ENCODE data around the gene LCE3D. TPM values are rescaled to one million over a fixed set of nuclear protein-coding genes. Genes with fewer than 3 reads are reported as not detected.

LCE3D gene
- total and polyA plus RNA-seq, 2 donors (not counting 1 experiment from before 2014, with no cell fraction given), result not detected

- intact Hi-C loops (cut with micrococcal nuclease), result no loop called here
- H3K27ac Mint-ChIP-seq, result no peak overlapping the region
- Histone ChIP-seq H3K36me3 (replicated peaks in 1 of 2; ENCODE audit: control extremely low read depth in 1 of 2, control insufficient read depth in 1 of 2, extremely low read depth in 1 of 2, insufficient read depth in 2 of 2, low read length in 1 of 2) (no peaks in the 10 kb centered on the region), H3K9me3 (ENCODE audit: control extremely low read depth in 1 of 3, control insufficient read depth in 2 of 3, insufficient read depth in 1 of 3, low read length in 2 of 3) (peaks cover 0 to 17% (median 12%) of the 10 kb centered on the region in 3 donors), H4K20me1 (ENCODE audit: control insufficient read depth, insufficient read depth, low read length, poor library complexity, severe bottlenecking) (no peaks in the 10 kb centered on the region), H2AFZ (ENCODE audit: insufficient read depth, low read depth, low read length, poor library complexity, severe bottlenecking) (no peak overlapping the region), H3K27ac (ENCODE audit: low read length in 2 of 2) (no peak overlapping the region), H3K27me3 (replicated peaks in 1 of 4; ENCODE audit: control extremely low read depth in 1 of 4, control insufficient read depth in 3 of 4, insufficient read depth in 4 of 4, low read length in 3 of 4) (peaks cover 0 to 12% (median 0%) of the 10 kb centered on the region in 4 experiments), H3K4me2 (replicated peaks; ENCODE audit: low read depth, low read length, poor library complexity, severe bottlenecking) (no peak overlapping the region), H3K4me1 (ENCODE audit: control insufficient read depth in 2 of 2, insufficient read depth in 2 of 2, low read length in 2 of 2) (no peaks in the 10 kb centered on the region), H3K9ac (ENCODE audit: low read length) (no peak overlapping the region), H3K79me2 (ENCODE audit: control insufficient read depth, insufficient read depth, low read length) (no peaks in the 10 kb centered on the region), H3K4me3 (ENCODE audit: control extremely low read depth in 1 of 5, extremely low read depth in 1 of 5, insufficient read depth in 1 of 5, low read depth in 2 of 5, low read length in 4 of 5) (no peak overlapping the region)
- WGBS (ENCODE audit: insufficient coverage), result 78% methylated on average over 3 of the region's 3 CpGs
- H3K9me3 Mint-ChIP-seq (ENCODE audit: insufficient read depth), result peaks cover 15% of the 10 kb centered on the region
- TF ChIP-seq EZH2 (IDR thresholded peaks at IDR 0.05; ENCODE audit: borderline replicate concordance, insufficient read depth, low read depth, low read length, poor library complexity, severe bottlenecking) (no peak), CTCF (IDR thresholded peaks at IDR 0.05) (no peak)
- ATAC-seq (ENCODE audit: low read depth) (no peak), DNase-seq (no peak)
- no peak overlapping the region for H3K4me3 Mint-ChIP-seq
- peaks cover 28% of the 10 kb centered on the region for H3K27me3 Mint-ChIP-seq
- ChIA-PET CTCF (interaction anchor here (0.7 kb wide), 1 partner anchor 8 kb away, joined by 3 read pairs; no protein-coding TSS in a partner anchor), POLR2A (no interaction called here)
- no peaks in the 10 kb centered on the region for H3K4me1 Mint-ChIP-seq
Observed at GRCh38 chr1:152621993-152622392, 41.7 kb upstream of the LCE3D start.

GRCh38 chr1:152613511-152613910 lies 33.2 kb upstream of the LCE3D start, which contains the start of gene LCE3B:
Gene LCE3B, plus strand, starts transcription at chr1:152613811. Its CDS starts 0 bp downstream, at chr1:152613811.
- no peak within 1 kb of the TSS for H2AFZ ChIP-seq (ENCODE audit: insufficient read depth, low read depth, low read length, poor library complexity, severe bottlenecking)
- Mint-ChIP-seq H3K4me3 (no peak within 1 kb of the TSS), H3K27me3 (no peaks in the 10 kb centered on the region), H3K27ac (no peak within 1 kb of the TSS), H3K9me3 (ENCODE audit: insufficient read depth) (peaks cover 7% of the 10 kb centered on the region), H3K4me1 (no peaks in the 10 kb centered on the region)
- no peak within 1 kb of the TSS for H3K4me3 ChIP-seq (ENCODE audit: control extremely low read depth in 1 of 5, extremely low read depth in 1 of 5, insufficient read depth in 1 of 5, low read depth in 2 of 5, low read length in 4 of 5)
- WGBS (ENCODE audit: insufficient coverage), result no CpG with 5 or more reads among the region's 1 CpG
- TF ChIP-seq CTCF (IDR thresholded peaks at IDR 0.05) (no peak), EZH2 (IDR thresholded peaks at IDR 0.05; ENCODE audit: borderline replicate concordance, insufficient read depth, low read depth, low read length, poor library complexity, severe bottlenecking) (no peak)
- ChIA-PET CTCF (no interaction called here), POLR2A (no interaction called here)
- no peaks in the 10 kb centered on the region for H3K36me3 ChIP-seq (replicated peaks in 1 of 2; ENCODE audit: control extremely low read depth in 1 of 2, control insufficient read depth in 1 of 2, extremely low read depth in 1 of 2, insufficient read depth in 2 of 2, low read length in 1 of 2)
- H3K27me3 ChIP-seq (replicated peaks in 1 of 4; ENCODE audit: control extremely low read depth in 1 of 4, control insufficient read depth in 3 of 4, insufficient read depth in 4 of 4, low read length in 3 of 4), result no peaks in the 10 kb centered on the region
- H3K4me2 ChIP-seq (replicated peaks; ENCODE audit: low read depth, low read length, poor library complexity, severe bottlenecking), result no peak within 1 kb of the TSS
- no peaks in the 10 kb centered on the region for H3K4me1 ChIP-seq (ENCODE audit: control insufficient read depth in 2 of 2, insufficient read depth in 2 of 2, low read length in 2 of 2)
- no peak within 1 kb of the TSS for H3K9ac ChIP-seq (ENCODE audit: low read length)
- H3K79me2 ChIP-seq (ENCODE audit: control insufficient read depth, insufficient read depth, low read length), result no peaks in the 10 kb centered on the region
- no peak for ATAC-seq (ENCODE audit: low read depth)
- peaks cover 0 to 9% (median under 1%) of the 10 kb centered on the region in 3 donors for H3K9me3 ChIP-seq (ENCODE audit: control extremely low read depth in 1 of 3, control insufficient read depth in 2 of 3, insufficient read depth in 1 of 3, low read length in 2 of 3)
- no peak for DNase-seq
- intact Hi-C loops (cut with micrococcal nuclease), result no loop called here
- H3K27ac ChIP-seq (ENCODE audit: low read length in 2 of 2), result no peak within 1 kb of the TSS
- H4K20me1 ChIP-seq (ENCODE audit: control insufficient read depth, insufficient read depth, low read length, poor library complexity, severe bottlenecking), result no peaks in the 10 kb centered on the region
